ENCODE results near the gene SPAG5. TPM values are rescaled to one million over a fixed set of nuclear protein-coding genes. Genes with fewer than 3 reads are reported as not detected.

Gene SPAG5, protein sequence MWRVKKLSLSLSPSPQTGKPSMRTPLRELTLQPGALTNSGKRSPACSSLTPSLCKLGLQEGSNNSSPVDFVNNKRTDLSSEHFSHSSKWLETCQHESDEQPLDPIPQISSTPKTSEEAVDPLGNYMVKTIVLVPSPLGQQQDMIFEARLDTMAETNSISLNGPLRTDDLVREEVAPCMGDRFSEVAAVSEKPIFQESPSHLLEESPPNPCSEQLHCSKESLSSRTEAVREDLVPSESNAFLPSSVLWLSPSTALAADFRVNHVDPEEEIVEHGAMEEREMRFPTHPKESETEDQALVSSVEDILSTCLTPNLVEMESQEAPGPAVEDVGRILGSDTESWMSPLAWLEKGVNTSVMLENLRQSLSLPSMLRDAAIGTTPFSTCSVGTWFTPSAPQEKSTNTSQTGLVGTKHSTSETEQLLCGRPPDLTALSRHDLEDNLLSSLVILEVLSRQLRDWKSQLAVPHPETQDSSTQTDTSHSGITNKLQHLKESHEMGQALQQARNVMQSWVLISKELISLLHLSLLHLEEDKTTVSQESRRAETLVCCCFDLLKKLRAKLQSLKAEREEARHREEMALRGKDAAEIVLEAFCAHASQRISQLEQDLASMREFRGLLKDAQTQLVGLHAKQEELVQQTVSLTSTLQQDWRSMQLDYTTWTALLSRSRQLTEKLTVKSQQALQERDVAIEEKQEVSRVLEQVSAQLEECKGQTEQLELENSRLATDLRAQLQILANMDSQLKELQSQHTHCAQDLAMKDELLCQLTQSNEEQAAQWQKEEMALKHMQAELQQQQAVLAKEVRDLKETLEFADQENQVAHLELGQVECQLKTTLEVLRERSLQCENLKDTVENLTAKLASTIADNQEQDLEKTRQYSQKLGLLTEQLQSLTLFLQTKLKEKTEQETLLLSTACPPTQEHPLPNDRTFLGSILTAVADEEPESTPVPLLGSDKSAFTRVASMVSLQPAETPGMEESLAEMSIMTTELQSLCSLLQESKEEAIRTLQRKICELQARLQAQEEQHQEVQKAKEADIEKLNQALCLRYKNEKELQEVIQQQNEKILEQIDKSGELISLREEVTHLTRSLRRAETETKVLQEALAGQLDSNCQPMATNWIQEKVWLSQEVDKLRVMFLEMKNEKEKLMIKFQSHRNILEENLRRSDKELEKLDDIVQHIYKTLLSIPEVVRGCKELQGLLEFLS
- polyA plus RNA-seq (2013, experiment 1 of 2) = 6.1 TPM
- 6.1 TPM for polyA plus RNA-seq (2013, experiment 2 of 2)

DNA sequence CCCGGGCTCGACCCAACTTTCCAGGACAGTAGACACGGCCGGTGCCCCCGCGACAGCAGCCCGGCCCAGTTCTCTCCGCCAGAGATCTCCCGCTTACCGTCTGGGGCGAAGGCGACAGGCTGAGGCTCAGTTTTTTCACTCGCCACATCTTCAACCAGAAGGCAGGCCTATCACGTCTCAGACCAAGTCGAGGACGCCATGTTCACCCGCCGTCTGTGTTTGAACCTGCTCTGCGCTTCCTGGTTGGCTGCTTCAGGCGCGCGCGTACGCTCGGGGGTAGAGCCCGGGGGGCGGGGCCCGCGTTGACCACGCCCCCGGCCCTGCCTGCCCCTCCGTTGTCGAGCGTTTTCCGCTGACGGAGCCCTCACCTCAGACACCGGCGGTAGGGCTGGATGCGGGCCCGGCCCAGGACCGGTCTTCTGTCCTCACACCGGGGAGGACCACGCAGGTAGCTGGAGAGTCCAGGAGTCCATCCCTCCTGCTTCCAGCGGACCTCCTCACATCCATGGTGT, at the start of gene SPAG5:
TSS of gene SPAG5 (minus strand) at position 227 of the 512 bp plus-strand sequence. CDS start at position 148, 79 bp downstream.
- 1% methylated on average over 41 of the region's 44 CpGs for WGBS
- Histone ChIP-seq H3K4me2 (ENCODE audit: low read length, poor library complexity, severe bottlenecking) (peak within 1 kb of the TSS; percentile 99), H3K4ac (ENCODE audit: low read depth in 1 of 2, low read length in 2 of 2) (peak within 1 kb of the TSS in 1 of 2 experiments; percentile 51), H3K4me3 (ENCODE audit: insufficient read depth in 1 of 2, low read depth in 1 of 2, low read length in 2 of 2) (peak within 1 kb of the TSS; percentile 61 to 95), H2AK5ac (ENCODE audit: low read length, severe bottlenecking) (no peak within 1 kb of the TSS), H3K36me3 (ENCODE audit: control insufficient read depth in 1 of 2, insufficient read depth in 2 of 2, low read depth in 1 of 2, low read length in 2 of 2) (no peaks in the 10 kb centered on the region), H3K4me1 (ENCODE audit: control insufficient read depth, insufficient read depth, low read depth, low read length) (peaks cover 10% of the 10 kb centered on the region), H2AFZ (ENCODE audit: low read depth, low read length) (peak within 1 kb of the TSS; percentile 66), H2BK15ac (ENCODE audit: low read depth, poor library complexity, severe bottlenecking) (peak within 1 kb of the TSS; percentile 97), H3K79me1 (replicated peaks; ENCODE audit: low read length, poor library complexity, severe bottlenecking) (peaks cover 4% of the 10 kb centered on the region), H3K18ac (ENCODE audit: low read depth in 1 of 2, low read length in 2 of 2) (peak within 1 kb of the TSS; percentile 67 to 77), H2BK120ac (ENCODE audit: low read depth, low read length) (no peak within 1 kb of the TSS), H3K14ac (ENCODE audit: low read length in 2 of 2) (peak within 1 kb of the TSS in 1 of 2 experiments; percentile 7), H3K27ac (ENCODE audit: low read length, poor library complexity, severe bottlenecking) (peak within 1 kb of the TSS; percentile 61), H3K23ac (ENCODE audit: low read length in 2 of 2) (peak within 1 kb of the TSS in 1 of 2 experiments; percentile 14), H3K9ac (ENCODE audit: low read length) (peak within 1 kb of the TSS; percentile 97), H2BK12ac (ENCODE audit: low read length in 2 of 2) (peak within 1 kb of the TSS in 1 of 2 experiments; percentile 61), H3K9me3 (ENCODE audit: control insufficient read depth, low read length) (no peaks in the 10 kb centered on the region), H4K8ac (ENCODE audit: low read length) (peak within 1 kb of the TSS; percentile 84), H4K91ac (ENCODE audit: low read length) (peak within 1 kb of the TSS; percentile 61), H3K27me3 (ENCODE audit: control insufficient read depth in 1 of 2, insufficient read depth in 1 of 2, low read length in 2 of 2) (no peaks in the 10 kb centered on the region), H2BK5ac (ENCODE audit: low read depth, low read length, poor library complexity, severe bottlenecking) (peak within 1 kb of the TSS; percentile 20)
- DNase-seq = peak; percentile 94

DNA sequence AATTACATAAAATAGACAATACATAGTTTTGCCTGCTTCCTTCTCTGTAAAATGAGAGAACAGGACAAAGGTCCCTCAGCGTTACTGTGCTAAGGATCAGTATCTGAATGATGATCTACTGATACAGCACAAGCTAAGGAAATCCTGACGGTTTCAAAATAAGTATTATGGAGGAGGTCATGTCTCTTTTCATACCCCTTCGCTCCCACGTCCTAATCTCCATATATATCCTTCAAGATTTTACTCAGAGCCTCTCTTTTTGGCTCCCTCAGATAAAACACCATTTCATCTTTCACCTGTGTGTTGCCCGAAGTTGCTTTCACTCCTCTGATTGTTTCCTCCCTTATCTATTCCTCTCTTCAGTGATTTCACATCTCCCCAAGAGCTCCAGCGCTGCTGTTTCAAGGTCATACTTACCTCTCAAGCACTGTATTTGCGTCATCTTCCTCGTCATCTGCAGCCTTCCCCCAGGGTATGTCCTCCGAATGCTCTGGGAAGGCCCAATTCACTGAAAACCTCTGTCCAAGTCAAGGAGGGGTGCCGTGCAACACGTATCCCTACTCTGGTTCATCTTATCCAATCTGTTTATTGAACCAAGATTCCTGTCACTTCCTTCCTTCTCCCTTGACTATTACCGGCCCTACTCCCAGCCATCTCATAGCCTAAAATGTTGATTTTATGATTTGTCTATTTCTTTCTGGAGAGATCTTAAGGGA, 47.4 kb upstream of the SPAG5 start:
- Histone ChIP-seq H4K91ac (ENCODE audit: low read length) (no peak overlapping the region), H2BK120ac (ENCODE audit: low read depth, low read length) (no peak overlapping the region), H3K18ac (ENCODE audit: low read depth in 1 of 2, low read length in 2 of 2) (peak overlapping the region in 1 of 2 experiments; percentile 11), H2BK15ac (ENCODE audit: low read depth, poor library complexity, severe bottlenecking) (no peak overlapping the region), H2AFZ (ENCODE audit: low read depth, low read length) (no peak overlapping the region), H3K79me1 (replicated peaks; ENCODE audit: low read length, poor library complexity, severe bottlenecking) (peaks cover 34% of the 10 kb centered on the region), H2BK12ac (ENCODE audit: low read length in 2 of 2) (peak overlapping the region in 1 of 2 experiments; percentile 71), H3K4me3 (ENCODE audit: insufficient read depth in 1 of 2, low read depth in 1 of 2, low read length in 2 of 2) (peak overlapping the region in 1 of 2 experiments; percentile 78), H3K9me3 (ENCODE audit: control insufficient read depth, low read length) (no peaks in the 10 kb centered on the region), H3K4ac (ENCODE audit: low read depth in 1 of 2, low read length in 2 of 2) (peak overlapping the region; percentile 18 to 32), H3K14ac (ENCODE audit: low read length in 2 of 2) (no peak overlapping the region), H3K4me1 (ENCODE audit: control insufficient read depth, insufficient read depth, low read depth, low read length) (peaks cover 4% of the 10 kb centered on the region), H4K8ac (ENCODE audit: low read length) (peak overlapping the region; percentile 74), H3K27me3 (ENCODE audit: control insufficient read depth in 1 of 2, insufficient read depth in 1 of 2, low read length in 2 of 2) (no peaks in the 10 kb centered on the region), H2BK5ac (ENCODE audit: low read depth, low read length, poor library complexity, severe bottlenecking) (no peak overlapping the region), H3K27ac (ENCODE audit: low read length, poor library complexity, severe bottlenecking) (peak overlapping the region; percentile 4), H2AK5ac (ENCODE audit: low read length, severe bottlenecking) (peak overlapping the region; percentile 40), H3K4me2 (ENCODE audit: low read length, poor library complexity, severe bottlenecking) (peak overlapping the region; percentile 25), H3K9ac (ENCODE audit: low read length) (peak overlapping the region; percentile 90), H3K23ac (ENCODE audit: low read length in 2 of 2) (no peak overlapping the region), H3K36me3 (ENCODE audit: control insufficient read depth in 1 of 2, insufficient read depth in 2 of 2, low read depth in 1 of 2, low read length in 2 of 2) (peaks cover 34 to 46% of the 10 kb centered on the region in 2 experiments)
- DNase-seq = no peak
- 89% methylated on average over 11 of the region's 12 CpGs for WGBS

DNA sequence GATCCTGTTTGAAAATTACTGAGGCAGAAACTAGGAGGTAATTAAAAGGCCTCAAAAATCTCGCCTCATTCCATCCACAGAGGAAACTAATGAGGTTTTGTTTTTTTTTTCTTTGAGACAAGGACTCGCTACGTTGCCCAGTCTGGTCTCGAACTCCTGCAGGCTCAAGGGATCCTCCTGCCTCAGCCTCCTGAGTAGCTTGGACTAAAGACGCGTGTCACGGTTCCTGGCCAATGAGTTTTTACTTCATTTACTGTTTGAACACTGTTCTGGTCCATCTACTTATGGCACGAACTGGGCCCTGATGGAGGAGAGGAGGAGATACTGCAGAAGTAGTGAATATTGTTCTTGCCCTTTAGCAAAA, 46.7 kb upstream of the SPAG5 start:
- Histone ChIP-seq H2AFZ (ENCODE audit: low read depth, low read length) (no peak overlapping the region), H4K91ac (ENCODE audit: low read length) (no peak overlapping the region), H3K18ac (ENCODE audit: low read depth in 1 of 2, low read length in 2 of 2) (no peak overlapping the region), H3K23ac (ENCODE audit: low read length in 2 of 2) (no peak overlapping the region), H3K27ac (ENCODE audit: low read length, poor library complexity, severe bottlenecking) (peak overlapping the region; percentile 75), H2BK15ac (ENCODE audit: low read depth, poor library complexity, severe bottlenecking) (no peak overlapping the region), H3K4me3 (ENCODE audit: insufficient read depth in 1 of 2, low read depth in 1 of 2, low read length in 2 of 2) (peak overlapping the region; percentile 68 to 78), H2AK5ac (ENCODE audit: low read length, severe bottlenecking) (peak overlapping the region; percentile 49), H3K27me3 (ENCODE audit: control insufficient read depth in 1 of 2, insufficient read depth in 1 of 2, low read length in 2 of 2) (no peaks in the 10 kb centered on the region), H3K14ac (ENCODE audit: low read length in 2 of 2) (peak overlapping the region in 1 of 2 experiments; percentile 23), H3K9me3 (ENCODE audit: control insufficient read depth, low read length) (no peaks in the 10 kb centered on the region), H2BK12ac (ENCODE audit: low read length in 2 of 2) (no peak overlapping the region), H3K9ac (ENCODE audit: low read length) (peak overlapping the region; percentile 90), H4K8ac (ENCODE audit: low read length) (no peak overlapping the region), H2BK5ac (ENCODE audit: low read depth, low read length, poor library complexity, severe bottlenecking) (no peak overlapping the region), H3K4me1 (ENCODE audit: control insufficient read depth, insufficient read depth, low read depth, low read length) (peaks cover 4% of the 10 kb centered on the region), H2BK120ac (ENCODE audit: low read depth, low read length) (no peak overlapping the region), H3K79me1 (replicated peaks; ENCODE audit: low read length, poor library complexity, severe bottlenecking) (peaks cover 33% of the 10 kb centered on the region), H3K4ac (ENCODE audit: low read depth in 1 of 2, low read length in 2 of 2) (peak overlapping the region in 1 of 2 experiments; percentile 95), H3K36me3 (ENCODE audit: control insufficient read depth in 1 of 2, insufficient read depth in 2 of 2, low read depth in 1 of 2, low read length in 2 of 2) (peaks cover 30 to 46% of the 10 kb centered on the region in 2 experiments), H3K4me2 (ENCODE audit: low read length, poor library complexity, severe bottlenecking) (peak overlapping the region; percentile 79)
- WGBS = 68% methylated on average over 8 of the region's 8 CpGs
- DNase-seq = no peak

All from mesenchymal stem cell (in vitro differentiated cells and primary cell).